Endothelial cell of umbilical vein (primary cell): ENCODE data around the gene KLHL18. TPM values are rescaled to one million over a fixed set of nuclear protein-coding genes. Genes with fewer than 3 reads are reported as not detected.

Experiments
- BruUV-seq: library from RNA; stranded (reverse); fragments of 400-500 nt; replicated peaks from 2 replicates; lab custom pipeline; 2021; lab: Mats Ljungman, UMichigan
- CTCF ChIA-PET: fragments of 300-600, 350-600 bp; sonication (Branson Sonifier 250); formaldehyde crosslinking; loops from one replicate; lab custom pipeline; 2021; ENCODE audit warnings: antibody characterized with exemption, inconsistent platforms; lab: Charles Lee
- POLR2A ChIA-PET: fragments of 300-600, 350-600 bp; sonication (Branson Sonifier 250); formaldehyde crosslinking; loops from one replicate; lab custom pipeline; 2021; ENCODE audit warnings: antibody characterized with exemption, inconsistent platforms; lab: Charles Lee
- DNase-seq: peaks from one replicate; pipeline ENCODE4 v3.0.0-alpha.2; 2011; ENCODE audit warnings: low read depth, low spot score
- FAIRE-seq: peaks from 2 replicates; lab custom pipeline; 2011; peaks lifted over from hg19 to GRCh38; lab: Jason Lieb, UNC
- H2AFZ ChIP-seq: 2 replicates; pipeline ENCODE4 v1.6.0; 2012; ENCODE audit warnings: low read depth, low read length, control low read depth, inconsistent platforms
- H3K27ac ChIP-seq: 2 replicates; pipeline ENCODE4 v1.5.1; 2011; ENCODE audit warnings: low read depth, mild to moderate bottlenecking, control low read depth, low read length, moderate library complexity; ENCODE audit not compliant: insufficient read depth
- H3K27me3 ChIP-seq, 2 experiments: 2 replicates each; pipeline versions ENCODE4 v1.6.0 to v1.6.1; 2011; ENCODE audit warnings: low read length in 2 of 2, mixed read lengths in 1 of 2; ENCODE audit not compliant: control insufficient read depth in 2 of 2, insufficient read depth in 2 of 2
- H3K36me3 ChIP-seq, 2 experiments: 2 replicates in 1 of 2; 3 replicates in 1 of 2; pipeline ENCODE4 v1.5.1; 2011; ENCODE audit warnings: low read length in 2 of 2, mild to moderate bottlenecking in 1 of 2, moderate library complexity in 1 of 2; ENCODE audit not compliant: control insufficient read depth in 2 of 2, insufficient read depth in 2 of 2; ENCODE audit errors: extremely low read depth in 1 of 2
- H3K4me1 ChIP-seq: 3 replicates; pipeline ENCODE4 v1.5.1; 2011; ENCODE audit warnings: mild to moderate bottlenecking, low read length; ENCODE audit not compliant: control insufficient read depth, insufficient read depth; ENCODE audit errors: extremely low read depth
- H3K4me2 ChIP-seq: 2 replicates; pipeline ENCODE4 v1.6.1; 2011; ENCODE audit warnings: low read length, control low read depth, mixed read lengths; ENCODE audit not compliant: insufficient read depth
- H3K4me3 ChIP-seq, 3 experiments: fragments of 200-600 bp in 1 of 3; sonication (generic), shearing (Covaris generic) in 1 of 3; replicated peaks in 1 of 3; 2 replicates each; pipeline ENCODE4 v1.5.1; 2011 to 2016; ENCODE audit warnings: control low read depth in 3 of 3, low read length in 3 of 3, mild to moderate bottlenecking in 2 of 3, inconsistent platforms in 1 of 3, low read depth in 1 of 3, moderate library complexity in 1 of 3; ENCODE audit not compliant: insufficient read depth in 1 of 3
- H3K79me2 ChIP-seq: 2 replicates; pipeline ENCODE4 v1.6.0; 2012; ENCODE audit warnings: low read length, inconsistent platforms; ENCODE audit not compliant: control insufficient read depth, insufficient read depth
- H3K9ac ChIP-seq: replicated peaks from 2 replicates; pipeline ENCODE3; 2011; ENCODE audit warnings: low read length, control low read depth; ENCODE audit not compliant: insufficient read depth; ENCODE audit errors: extremely low read depth
- H3K9me1 ChIP-seq: replicated peaks from 3 replicates; pipeline ENCODE4 v1.6.0; 2011; ENCODE audit warnings: mild to moderate bottlenecking, low read length; ENCODE audit not compliant: control insufficient read depth, insufficient read depth; ENCODE audit errors: extremely low read depth
- H3K9me3 ChIP-seq: replicated peaks from 2 replicates; pipeline ENCODE4 v1.5.1; 2012; ENCODE audit warnings: low read length, inconsistent platforms; ENCODE audit not compliant: control insufficient read depth, insufficient read depth
- H4K20me1 ChIP-seq: replicated peaks from 2 replicates; pipeline ENCODE3; 2011; ENCODE audit warnings: mild to moderate bottlenecking, low read length; ENCODE audit not compliant: control insufficient read depth, insufficient read depth; ENCODE audit errors: extremely low read depth
- EZH2 ChIP-seq: IDR thresholded peaks from 2 replicates; pipeline ENCODE4 v1.6.1; 2012; ENCODE audit warnings: borderline replicate concordance, low read depth, mild to moderate bottlenecking, moderate library complexity, low read length, inconsistent platforms; ENCODE audit not compliant: severe bottlenecking
- FOS ChIP-seq: IDR thresholded peaks from 2 replicates; pipeline ENCODE4 v1.6.1; 2011; ENCODE audit warnings: mild to moderate bottlenecking, low read length, moderate library complexity, borderline replicate concordance; ENCODE audit not compliant: insufficient read depth
- GATA2 ChIP-seq: IDR thresholded peaks from 2 replicates; pipeline ENCODE4 v1.7.0; 2011; ENCODE audit warnings: low read depth, mild to moderate bottlenecking, moderate library complexity, mixed read lengths, low read length; ENCODE audit not compliant: insufficient read length, insufficient read depth
- JUN ChIP-seq: IDR thresholded peaks from 2 replicates; pipeline ENCODE4 v1.6.1; 2011; ENCODE audit warnings: borderline replicate concordance, low read depth; ENCODE audit not compliant: insufficient read length, insufficient read depth
- MYC ChIP-seq: IDR thresholded peaks from one replicate; pipeline ENCODE4 v1.6.1; 2011; ENCODE audit warnings: mild to moderate bottlenecking, low read depth, low read length
- POLR2A ChIP-seq: IDR thresholded peaks from 2 replicates; pipeline ENCODE4 v1.6.1; 2012; ENCODE audit warnings: low read depth, mild to moderate bottlenecking, control low read depth, low read length
- POLR2AphosphoS5 ChIP-seq: IDR thresholded peaks from 2 replicates; pipeline ENCODE4 v1.6.1; 2012; ENCODE audit warnings: low read depth, mild to moderate bottlenecking, control low read depth, low read length, moderate library complexity; ENCODE audit not compliant: insufficient read depth
- dilution Hi-C: fragments of 300-500 bp; cut with MboI; formaldehyde crosslinking; loops from one replicate; pipeline ENCODE4 v1.15.0; 2019; ENCODE audit warnings: low sequenced_read_pairs; ENCODE audit not compliant: extremely low pct_ligation_motif_present
- intact Hi-C: fragments of 100-400 bp; cut with micrococcal nuclease; formaldehyde crosslinking; loops from one replicate; pipeline ENCODE4 v1.10.0; 2022
- polyA plus RNA-seq, 4 experiments: library from polyadenylated mRNA; depleted of rRNA in 3 of 4; stranded (reverse) in 3 of 4; unstranded in 1 of 4; fragments of >200 nt; gene quantifications; 2 replicates each; pipeline versions ENCODE4 v1.2.1 to v1.2.3, GENCODE V29; 2011 to 2012; ENCODE audit warnings: missing spikeins in 1 of 4
- total RNA-seq: library from RNA; stranded (reverse); gene quantifications from 2 replicates; pipeline ENCODE4 v1.2.3, GENCODE V29; 2021
- TF ChIP-seq, protein P1 (sequence below): IDR thresholded peaks from 2 replicates; pipeline ENCODE4 v1.6.1; 2011; ENCODE audit not compliant: insufficient read depth, insufficient read length
- TF ChIP-seq, protein P2 (sequence below), 2 donors: IDR thresholded peaks; 1 replicate in 1 of 2; 2 replicates in 1 of 2; pipeline ENCODE4 v1.5.1; 2011; ENCODE audit warnings: low read length in 2 of 2, mild to moderate bottlenecking in 2 of 2, moderate library complexity in 2 of 2, control low read depth in 1 of 2, inconsistent platforms in 1 of 2, low read depth in 1 of 2; ENCODE audit not compliant: insufficient read depth in 1 of 2; ENCODE audit errors: extremely low read depth in 1 of 2

KLHL18 gene
- total and polyA plus RNA-seq, 2 donors (not counting 3 experiments of a cell fraction or from before 2014, with no cell fraction given): 43.4 to 58.1 TPM

DNA sequence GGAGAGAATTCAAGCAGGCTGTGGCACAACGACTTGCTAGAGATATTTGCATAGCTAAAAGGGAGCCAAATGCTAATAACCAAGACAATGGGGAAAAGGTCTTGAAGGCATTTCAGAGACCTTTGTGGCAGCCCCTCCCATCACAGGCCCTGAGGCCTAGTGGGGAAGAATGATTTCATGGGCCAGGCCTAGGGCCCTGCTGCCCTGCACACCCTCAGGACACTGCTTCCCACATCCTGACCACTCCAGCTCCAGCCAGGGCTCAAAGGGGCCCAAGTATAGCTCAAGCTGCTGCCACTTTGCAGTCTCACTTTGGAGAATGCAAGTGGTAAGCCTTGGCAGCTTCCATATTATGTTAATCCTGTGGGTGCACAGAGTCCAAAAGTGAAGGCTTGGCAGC lies 76.6 kb downstream of the KLHL18 start:
- H3K9ac ChIP-seq: no peak overlapping the region
- TF ChIP-seq POLR2AphosphoS5: no peak
- TF ChIP-seq, protein P1, sequence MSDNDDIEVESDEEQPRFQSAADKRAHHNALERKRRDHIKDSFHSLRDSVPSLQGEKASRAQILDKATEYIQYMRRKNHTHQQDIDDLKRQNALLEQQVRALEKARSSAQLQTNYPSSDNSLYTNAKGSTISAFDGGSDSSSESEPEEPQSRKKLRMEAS: no peak
- TF ChIP-seq GATA2: no peak
- TF ChIP-seq JUN: no peak
- no peak for TF ChIP-seq EZH2
- TF ChIP-seq POLR2A: no peak
- TF ChIP-seq MYC: no peak
- TF ChIP-seq FOS: no peak
- TF ChIP-seq, protein P2, sequence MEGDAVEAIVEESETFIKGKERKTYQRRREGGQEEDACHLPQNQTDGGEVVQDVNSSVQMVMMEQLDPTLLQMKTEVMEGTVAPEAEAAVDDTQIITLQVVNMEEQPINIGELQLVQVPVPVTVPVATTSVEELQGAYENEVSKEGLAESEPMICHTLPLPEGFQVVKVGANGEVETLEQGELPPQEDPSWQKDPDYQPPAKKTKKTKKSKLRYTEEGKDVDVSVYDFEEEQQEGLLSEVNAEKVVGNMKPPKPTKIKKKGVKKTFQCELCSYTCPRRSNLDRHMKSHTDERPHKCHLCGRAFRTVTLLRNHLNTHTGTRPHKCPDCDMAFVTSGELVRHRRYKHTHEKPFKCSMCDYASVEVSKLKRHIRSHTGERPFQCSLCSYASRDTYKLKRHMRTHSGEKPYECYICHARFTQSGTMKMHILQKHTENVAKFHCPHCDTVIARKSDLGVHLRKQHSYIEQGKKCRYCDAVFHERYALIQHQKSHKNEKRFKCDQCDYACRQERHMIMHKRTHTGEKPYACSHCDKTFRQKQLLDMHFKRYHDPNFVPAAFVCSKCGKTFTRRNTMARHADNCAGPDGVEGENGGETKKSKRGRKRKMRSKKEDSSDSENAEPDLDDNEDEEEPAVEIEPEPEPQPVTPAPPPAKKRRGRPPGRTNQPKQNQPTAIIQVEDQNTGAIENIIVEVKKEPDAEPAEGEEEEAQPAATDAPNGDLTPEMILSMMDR (IDR thresholded peaks at IDR 0.05; ENCODE audit: extremely low read depth in 1 of 2, insufficient read depth in 1 of 2, low read depth in 1 of 2, low read length in 2 of 2): no peak
- H3K79me2 ChIP-seq: no peaks in the 10 kb centered on the region
- H3K36me3 ChIP-seq: no peaks in the 10 kb centered on the region
- H4K20me1 ChIP-seq: no peaks in the 10 kb centered on the region
- DNase-seq (no peak), FAIRE-seq (no peak)
- H3K4me2 ChIP-seq: no peak overlapping the region
- H3K27ac ChIP-seq: no peak overlapping the region
- dilution Hi-C loops (no loop called here), intact Hi-C loops (no loop called here)
- POLR2A ChIA-PET: no interaction called here
- no peak overlapping the region for H2AFZ ChIP-seq
- H3K9me1 ChIP-seq: no peaks in the 10 kb centered on the region
- no peak overlapping the region for H3K4me3 ChIP-seq
- CTCF ChIA-PET: no interaction called here
- no peaks in the 10 kb centered on the region for H3K27me3 ChIP-seq
- H3K9me3 ChIP-seq: no peaks in the 10 kb centered on the region
- H3K4me1 ChIP-seq: peaks cover 13% of the 10 kb centered on the region
- BruUV-seq: no TSS peak
